NCI-H524 (cell line): ENCODE measurements around the gene SETD6.
"Not testable (repeated sequence)": the region's sequence is repeated elsewhere in the genome, so short reads cannot be mapped to it uniquely, and the experiment has no call there.

Experiments
- DNase-seq, 2 experiments: peaks; one replicate each; lab custom pipeline; 2025; lab: John Stamatoyannopoulos, UW

The SETD6 gene

GRCh38 chr16:58537124-58537906 is 22.0 kb downstream of the SETD6 start:
- DNase-seq = no peak

GRCh38 chr16:58541711-58542110 is 26.4 kb downstream of the SETD6 start:
- no peak for DNase-seq

GRCh38 chr16:58542291-58542690 is 27.0 kb downstream of the SETD6 start:
- no peak for DNase-seq

GRCh38 chr16:58543685-58544084 is 28.4 kb downstream of the SETD6 start:
- DNase-seq = no peak

- no peak for DNase-seq
These were observed 33.1 kb downstream of the SETD6 start for GRCh38 chr16:58548378-58548777.

- DNase-seq = no peak
These were observed 36.2 kb downstream of the SETD6 start for GRCh38 chr16:58551496-58551895.

GRCh38 chr16:58556678-58557077 is 41.4 kb downstream of the SETD6 start:
- no peak for DNase-seq

GRCh38 chr16:58563235-58563634 is 47.9 kb downstream of the SETD6 start:
- DNase-seq = no peak

GRCh38 chr16:58563775-58564174 is 48.5 kb downstream of the SETD6 start:
- no peak for DNase-seq

- DNase-seq = not testable (repeated sequence)
These were observed 50.4 kb downstream of the SETD6 start for GRCh38 chr16:58565697-58566096.
